Measurements from ENCODE around the gene INS. TPM values are rescaled to one million over a fixed set of nuclear protein-coding genes. Genes with fewer than 3 reads are reported as not detected.

INS gene
- total and polyA plus RNA-seq, 2 of the 13 experiments (the other 11 are each of a cell fraction or from before 2014, with no cell fraction given): not detected

GRCh38 chr11:2186669-2187279, 25.8 kb upstream of the INS start (continued):
- no peak for TF ChIP-seq AHDC1 (CRISPR knock-in tag; IDR thresholded peaks at IDR 0.05; ENCODE audit: borderline replicate concordance)
- TF ChIP-seq SMARCC2 (IDR thresholded peaks at IDR 0.05): no peak
- TF ChIP-seq JDP2 (CRISPR knock-in tag; IDR thresholded peaks at IDR 0.05; ENCODE audit: borderline replicate concordance): no peak
- TF ChIP-seq XRCC5 (optimal IDR thresholded peaks at IDR 0.05; ENCODE audit: low read length): no peak
- no peak for TF ChIP-seq SSRP1 (CRISPR knock-in tag; IDR thresholded peaks at IDR 0.05)
- TF ChIP-seq, protein P1, sequence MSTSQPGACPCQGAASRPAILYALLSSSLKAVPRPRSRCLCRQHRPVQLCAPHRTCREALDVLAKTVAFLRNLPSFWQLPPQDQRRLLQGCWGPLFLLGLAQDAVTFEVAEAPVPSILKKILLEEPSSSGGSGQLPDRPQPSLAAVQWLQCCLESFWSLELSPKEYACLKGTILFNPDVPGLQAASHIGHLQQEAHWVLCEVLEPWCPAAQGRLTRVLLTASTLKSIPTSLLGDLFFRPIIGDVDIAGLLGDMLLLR (CRISPR knock-in tag; IDR thresholded peaks at IDR 0.05): no peak
- TF ChIP-seq KLF13 (CRISPR knock-in tag; IDR thresholded peaks at IDR 0.05): no peak
- TF ChIP-seq, protein P2, sequence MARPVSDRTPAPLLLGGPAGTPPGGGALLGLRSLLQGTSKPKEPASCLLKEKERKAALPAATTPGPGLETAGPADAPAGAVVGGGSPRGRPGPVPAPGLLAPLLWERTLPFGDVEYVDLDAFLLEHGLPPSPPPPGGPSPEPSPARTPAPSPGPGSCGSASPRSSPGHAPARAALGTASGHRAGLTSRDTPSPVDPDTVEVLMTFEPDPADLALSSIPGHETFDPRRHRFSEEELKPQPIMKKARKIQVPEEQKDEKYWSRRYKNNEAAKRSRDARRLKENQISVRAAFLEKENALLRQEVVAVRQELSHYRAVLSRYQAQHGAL (CRISPR knock-in tag; IDR thresholded peaks at IDR 0.05; ENCODE audit: not compliant biosample characterization): no peak
- TF ChIP-seq HDAC1 (CRISPR knock-in tag; IDR thresholded peaks at IDR 0.05): no peak
- TF ChIP-seq KDM2A (CRISPR knock-in tag; IDR thresholded peaks at IDR 0.05; ENCODE audit: borderline replicate concordance, low read depth): peak; percentile 43; the same call in 1 of the 2 replicates
- no peak for TF ChIP-seq ZNF850 (CRISPR knock-in tag; conservative IDR thresholded peaks at IDR 0.05)
- no peak for TF ChIP-seq FOXC1 (CRISPR knock-in tag; IDR thresholded peaks at IDR 0.05; ENCODE audit: borderline replicate concordance)
- TF ChIP-seq HOXD1 (CRISPR knock-in tag; IDR thresholded peaks at IDR 0.05): no peak
- no peak for TF ChIP-seq ELF1 (CRISPR knock-in tag; IDR thresholded peaks at IDR 0.05)
- TF ChIP-seq, protein P3, sequence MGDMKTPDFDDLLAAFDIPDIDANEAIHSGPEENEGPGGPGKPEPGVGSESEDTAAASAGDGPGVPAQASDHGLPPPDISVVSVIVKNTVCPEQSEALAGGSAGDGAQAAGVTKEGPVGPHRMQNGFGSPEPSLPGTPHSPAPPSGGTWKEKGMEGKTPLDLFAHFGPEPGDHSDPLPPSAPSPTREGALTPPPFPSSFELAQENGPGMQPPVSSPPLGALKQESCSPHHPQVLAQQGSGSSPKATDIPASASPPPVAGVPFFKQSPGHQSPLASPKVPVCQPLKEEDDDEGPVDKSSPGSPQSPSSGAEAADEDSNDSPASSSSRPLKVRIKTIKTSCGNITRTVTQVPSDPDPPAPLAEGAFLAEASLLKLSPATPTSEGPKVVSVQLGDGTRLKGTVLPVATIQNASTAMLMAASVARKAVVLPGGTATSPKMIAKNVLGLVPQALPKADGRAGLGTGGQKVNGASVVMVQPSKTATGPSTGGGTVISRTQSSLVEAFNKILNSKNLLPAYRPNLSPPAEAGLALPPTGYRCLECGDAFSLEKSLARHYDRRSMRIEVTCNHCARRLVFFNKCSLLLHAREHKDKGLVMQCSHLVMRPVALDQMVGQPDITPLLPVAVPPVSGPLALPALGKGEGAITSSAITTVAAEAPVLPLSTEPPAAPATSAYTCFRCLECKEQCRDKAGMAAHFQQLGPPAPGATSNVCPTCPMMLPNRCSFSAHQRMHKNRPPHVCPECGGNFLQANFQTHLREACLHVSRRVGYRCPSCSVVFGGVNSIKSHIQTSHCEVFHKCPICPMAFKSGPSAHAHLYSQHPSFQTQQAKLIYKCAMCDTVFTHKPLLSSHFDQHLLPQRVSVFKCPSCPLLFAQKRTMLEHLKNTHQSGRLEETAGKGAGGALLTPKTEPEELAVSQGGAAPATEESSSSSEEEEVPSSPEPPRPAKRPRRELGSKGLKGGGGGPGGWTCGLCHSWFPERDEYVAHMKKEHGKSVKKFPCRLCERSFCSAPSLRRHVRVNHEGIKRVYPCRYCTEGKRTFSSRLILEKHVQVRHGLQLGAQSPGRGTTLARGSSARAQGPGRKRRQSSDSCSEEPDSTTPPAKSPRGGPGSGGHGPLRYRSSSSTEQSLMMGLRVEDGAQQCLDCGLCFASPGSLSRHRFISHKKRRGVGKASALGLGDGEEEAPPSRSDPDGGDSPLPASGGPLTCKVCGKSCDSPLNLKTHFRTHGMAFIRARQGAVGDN (CRISPR knock-in tag; IDR thresholded peaks at IDR 0.05): peak; percentile 56
- TF ChIP-seq CC2D1A (CRISPR knock-in tag; IDR thresholded peaks at IDR 0.05): no peak
- TF ChIP-seq JARID2 (CRISPR knock-in tag; IDR thresholded peaks at IDR 0.05; ENCODE audit: insufficient replicate concordance): no peak

Data from HepG2 (cell line).